GM12892 (cell line): ENCODE measurements around the gene PPIG.

Experiments used
- POLR2A ChIP-seq: IDR thresholded peaks from 2 replicates; pipeline ENCODE4 v1.6.1; 2011; ENCODE audit warnings: low read depth, low read length, control low read depth
- POLR2AphosphoS5 ChIP-seq: IDR thresholded peaks from 2 replicates; pipeline ENCODE4 v1.6.1; 2011; ENCODE audit warnings: low read depth, low read length, control low read depth
- TAF1 ChIP-seq: IDR thresholded peaks from 2 replicates; pipeline ENCODE4 v1.6.1; 2011; ENCODE audit warnings: low read depth, mild to moderate bottlenecking, control low read depth, low read length, borderline replicate concordance

GRCh38 chr2:169625781-169626180 lies 41.6 kb downstream of the PPIG start:
- TF ChIP-seq POLR2AphosphoS5 (no peak), POLR2A (no peak), TAF1 (no peak)
